ENCODE data around the gene TOM1L2.
A peak's percentile ranks its signal among the peaks of the same experiment; 100 is the strongest.
"Not testable (repeated sequence)": the region's sequence is repeated elsewhere in the genome, so short reads cannot be mapped to it uniquely, and the experiment has no call there.

The TOM1L2 gene

DNA sequence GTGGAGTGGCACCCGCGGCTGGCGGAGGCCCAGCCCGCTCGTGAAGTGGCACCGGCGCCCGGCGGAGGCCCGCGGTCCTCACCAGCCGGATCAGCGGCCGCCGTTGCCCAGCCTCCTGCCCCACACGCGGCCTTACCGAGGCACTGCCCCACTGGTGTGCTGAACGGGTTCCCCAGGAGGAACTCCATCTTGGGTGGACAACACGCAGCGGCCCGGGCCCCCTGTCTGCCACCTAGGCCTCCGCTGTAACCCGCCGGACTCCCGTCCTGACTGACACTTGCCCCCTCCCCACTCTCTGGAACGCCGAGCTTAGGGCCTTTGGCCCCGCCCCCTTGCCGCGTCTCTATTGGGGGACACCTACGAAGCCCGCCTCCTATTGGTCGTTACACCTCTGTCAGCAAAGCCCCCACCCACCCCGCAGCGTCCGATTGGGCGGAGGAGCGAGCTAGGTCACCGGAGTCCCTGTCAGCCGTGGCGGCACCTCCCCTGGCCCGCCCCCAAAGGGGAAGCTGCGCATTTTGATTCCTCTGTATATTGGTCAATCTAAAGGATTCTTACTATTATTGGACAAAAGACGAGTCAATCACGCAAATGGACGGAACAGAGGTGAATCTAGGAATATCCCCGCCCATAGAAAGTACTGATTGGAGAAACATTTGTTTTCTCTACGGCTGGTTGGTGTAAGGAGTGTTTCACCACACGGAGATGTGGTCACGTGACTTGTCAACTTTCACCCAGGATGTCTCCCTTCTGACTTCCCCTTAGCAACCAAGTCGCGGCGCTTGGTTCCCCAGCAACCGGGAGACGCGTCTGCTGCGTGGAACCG is at the start of gene TOM1L2, which contains the start of gene DRC3:
TSS of gene TOM1L2 (minus strand) at position 275 of the 826 bp plus-strand sequence. CDS start at position 188, 87 bp downstream.
TSS of gene DRC3 (plus strand) at position 737 of the 826 bp plus-strand sequence. CDS start 4,737 bp downstream, outside the sequence.
- peak; percentile 99 for DNase-seq

DNA sequence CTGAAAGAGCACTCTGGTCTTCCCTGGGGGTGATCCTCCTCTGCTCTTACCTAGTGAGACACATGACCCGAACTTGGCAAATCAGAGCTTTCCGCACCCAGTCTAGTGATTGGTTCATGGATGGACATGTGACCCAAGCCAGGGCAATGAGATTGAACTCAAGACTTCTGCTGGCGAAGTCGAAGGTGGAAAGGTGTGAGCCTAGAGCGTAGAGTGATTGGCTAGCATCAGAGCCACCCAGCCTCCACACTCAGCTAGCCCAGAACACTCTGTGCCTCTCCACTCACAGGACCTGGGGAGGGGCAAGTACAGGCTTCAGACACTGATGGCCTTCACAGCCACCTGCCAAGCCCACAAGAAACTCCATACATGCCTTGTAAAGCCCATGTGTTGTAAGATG is 49.2 kb upstream of the TOM1L2 start:
- DNase-seq = no peak

GRCh38 chr17:18020971-18021370 is 48.8 kb upstream of the TOM1L2 start:
- DNase-seq = no peak

GRCh38 chr17:18019838-18020154 is 47.6 kb upstream of the TOM1L2 start:
- DNase-seq = no peak

GRCh38 chr17:18018411-18018921 is 46.3 kb upstream of the TOM1L2 start:
- no peak for DNase-seq

DNA sequence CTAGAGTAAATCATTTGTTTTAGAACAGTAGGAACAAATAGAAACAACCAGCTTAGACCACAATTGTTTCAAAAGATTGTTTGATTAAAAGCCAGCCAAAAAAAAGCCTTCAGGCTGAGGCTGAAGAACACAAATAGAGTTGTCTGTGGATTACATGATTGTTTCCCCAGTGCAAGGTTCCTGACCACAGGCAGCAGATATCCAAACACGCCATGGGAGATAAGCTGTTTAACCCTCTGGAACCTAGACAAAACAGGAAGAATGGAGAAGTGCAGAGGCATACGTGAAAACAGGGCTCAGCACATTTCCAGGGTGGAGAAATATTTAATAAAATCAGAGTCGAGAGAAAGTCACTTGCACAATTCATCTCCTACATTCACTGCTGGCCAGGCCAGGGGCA is 45.8 kb upstream of the TOM1L2 start:
- peak; percentile 26 for DNase-seq

GRCh38 chr17:18016426-18016825 is 44.2 kb upstream of the TOM1L2 start:
- DNase-seq = no peak

GRCh38 chr17:18015593-18015992 is 43.4 kb upstream of the TOM1L2 start:
- no peak for DNase-seq

DNA sequence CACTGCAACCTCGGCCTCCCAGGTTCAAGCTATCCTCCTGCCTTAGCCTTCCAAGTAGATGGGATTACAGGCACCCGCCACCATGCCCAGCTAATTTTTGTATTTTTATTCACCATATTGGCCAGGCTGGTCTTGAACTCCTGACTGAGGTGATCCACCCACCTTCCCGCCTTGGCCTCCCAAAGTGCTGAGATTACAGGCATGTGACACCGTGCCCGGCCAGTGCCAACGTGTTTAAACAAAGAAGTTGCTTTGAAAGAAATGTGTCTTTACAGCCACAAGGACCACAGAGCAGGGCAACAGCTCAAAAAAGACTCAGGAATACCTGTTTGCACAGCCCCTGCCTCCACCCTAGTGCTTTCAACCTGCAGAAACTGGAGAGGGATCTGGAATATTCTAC is 41.8 kb upstream of the TOM1L2 start:
- DNase-seq = no peak

DNA sequence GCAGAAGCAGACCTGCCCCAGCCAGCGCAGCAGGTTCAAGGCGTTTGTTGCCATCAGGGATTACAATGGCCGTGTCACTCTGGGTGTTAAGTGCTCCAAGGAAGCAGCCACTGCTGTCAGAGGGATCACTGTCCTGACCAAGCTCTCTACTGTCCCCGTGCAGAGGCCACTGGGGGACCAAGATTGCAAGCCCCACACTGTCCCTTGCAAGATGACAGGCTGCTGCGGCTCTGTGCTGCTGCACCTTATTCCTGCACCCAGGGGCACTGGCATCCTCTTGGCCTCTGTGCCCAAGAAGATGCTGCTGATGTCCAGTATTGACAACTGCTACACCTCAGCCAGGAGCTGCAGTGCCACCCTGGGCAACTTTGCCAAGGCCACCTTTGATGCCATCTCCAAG is 39.1 kb upstream of the TOM1L2 start:
- no peak for DNase-seq

DNA sequence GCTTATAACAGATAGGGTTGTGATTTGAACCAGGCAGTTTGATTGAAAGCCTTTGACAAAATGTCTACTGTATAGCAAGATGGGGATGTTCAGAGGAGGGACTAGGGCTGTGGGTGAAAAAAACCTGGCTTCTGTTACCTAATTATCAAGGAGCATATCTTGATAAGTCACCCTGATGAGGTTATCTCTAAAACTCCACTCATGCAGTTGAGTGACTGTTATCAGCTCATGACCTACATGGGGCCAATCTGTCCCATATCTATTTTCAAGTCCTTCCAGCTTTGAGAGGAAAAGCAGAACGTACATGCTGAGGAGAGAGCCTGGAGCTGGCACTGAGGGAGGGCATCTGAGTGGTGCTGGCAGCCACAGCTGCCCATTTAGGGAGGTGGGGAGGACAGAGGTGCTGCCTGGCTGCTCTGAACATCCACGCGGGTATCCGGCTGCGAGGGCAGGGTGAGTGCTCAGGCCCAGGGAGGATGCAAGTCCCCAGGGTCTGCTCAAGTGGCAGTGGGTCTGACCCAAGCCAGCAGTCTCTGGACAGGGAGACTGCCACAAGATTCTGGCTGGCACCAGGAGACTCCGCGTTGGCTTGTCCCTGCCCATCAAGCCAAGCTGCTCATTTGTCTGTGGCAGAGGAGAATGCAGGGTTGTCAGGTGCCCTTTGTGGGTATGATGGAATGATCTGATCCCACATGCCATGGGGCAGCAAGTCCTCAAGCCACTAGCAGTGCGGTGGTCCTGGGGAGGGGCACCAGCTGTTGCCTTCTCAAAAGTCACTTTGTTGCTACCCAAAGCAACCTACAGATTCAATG is 37.6 kb upstream of the TOM1L2 start:
- DNase-seq = no peak

- DNase-seq = peak; percentile 83
Observed at GRCh38 chr17:18008496-18009268, 36.5 kb upstream of the TOM1L2 start.

DNA sequence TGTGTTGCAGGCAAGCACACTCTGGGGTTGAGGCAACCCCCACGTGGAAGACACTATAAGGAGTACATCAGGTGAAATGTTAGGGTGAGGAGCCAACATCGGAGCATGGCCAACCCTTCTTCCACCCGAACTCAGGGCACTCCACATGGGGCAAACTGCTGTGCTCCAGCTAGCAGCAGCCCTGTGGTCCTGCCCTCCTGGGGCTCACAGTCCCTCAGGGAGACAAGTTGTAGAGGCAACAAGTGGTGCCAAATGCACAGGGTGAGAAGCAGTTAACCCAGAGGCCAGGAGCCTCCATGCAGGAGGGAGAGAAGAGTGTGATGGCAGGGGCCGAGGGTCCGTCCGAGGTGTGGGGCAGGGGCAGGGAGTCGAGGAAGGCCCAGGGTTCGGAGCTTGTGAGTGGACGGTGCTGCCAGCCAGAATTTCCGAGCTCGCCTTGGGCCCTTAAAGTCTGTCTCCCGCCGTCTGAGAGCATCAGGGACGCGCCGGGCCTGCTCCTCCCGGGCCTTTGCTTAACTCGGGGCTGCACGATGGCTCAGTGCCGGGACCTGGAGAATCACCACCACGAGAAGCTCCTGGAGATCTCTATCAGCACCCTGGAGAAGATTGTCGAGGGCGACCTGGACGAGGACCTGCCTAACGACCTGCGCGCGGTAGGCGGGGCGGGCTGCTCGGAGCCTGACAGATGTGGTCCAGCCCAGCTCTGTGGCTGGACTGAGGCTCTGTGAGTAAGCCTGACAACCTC is 34.5 kb upstream of the TOM1L2 start:
- no peak for DNase-seq

DNA sequence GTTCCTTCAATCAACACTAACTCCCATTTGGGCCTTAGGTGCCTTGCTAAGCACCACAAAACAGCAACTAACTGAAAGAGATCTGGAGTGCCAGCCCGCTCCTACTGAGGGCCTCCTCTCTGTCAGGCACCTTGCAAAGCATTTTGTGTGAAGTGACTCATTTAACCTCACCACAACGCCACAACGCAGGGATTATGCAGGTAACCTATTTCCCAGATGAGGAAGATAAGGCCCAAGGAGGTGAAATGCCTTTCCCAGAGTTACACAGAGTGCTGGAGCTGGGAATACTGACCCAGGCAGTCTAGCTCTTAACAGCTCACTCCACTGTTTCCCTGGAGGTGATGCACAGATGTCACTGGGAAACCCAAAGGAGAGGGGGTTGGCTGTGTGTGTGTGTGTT is 33.3 kb upstream of the TOM1L2 start:
- no peak for DNase-seq

DNA sequence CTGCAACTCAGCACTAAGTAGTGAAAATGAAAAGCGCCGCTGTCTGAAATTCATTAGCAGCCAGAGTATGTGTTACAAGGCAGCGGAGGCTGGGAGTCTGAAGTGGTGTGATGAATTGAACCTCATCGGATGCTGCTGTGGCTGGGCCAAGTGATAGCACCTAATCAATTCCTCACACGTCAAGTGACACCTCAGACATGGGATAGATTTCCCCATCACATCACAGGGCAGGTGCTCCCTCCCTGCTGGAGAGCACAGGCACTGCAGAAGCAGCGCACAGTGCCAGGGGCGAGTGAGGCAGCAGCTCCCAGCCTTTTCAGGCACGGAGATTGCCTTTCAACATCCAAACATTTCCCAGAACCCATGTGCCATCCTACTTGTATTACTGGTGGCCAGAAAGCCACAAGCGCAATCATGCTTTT is 32.7 kb upstream of the TOM1L2 start:
- DNase-seq = no peak

- no peak for DNase-seq
Observed at GRCh38 chr17:18004345-18004744, 32.1 kb upstream of the TOM1L2 start.

GRCh38 chr17:18002171-18002570 is 30.0 kb upstream of the TOM1L2 start:
- DNase-seq = no peak

GRCh38 chr17:18000030-18000408 is 27.8 kb upstream of the TOM1L2 start:
- no peak for DNase-seq

DNA sequence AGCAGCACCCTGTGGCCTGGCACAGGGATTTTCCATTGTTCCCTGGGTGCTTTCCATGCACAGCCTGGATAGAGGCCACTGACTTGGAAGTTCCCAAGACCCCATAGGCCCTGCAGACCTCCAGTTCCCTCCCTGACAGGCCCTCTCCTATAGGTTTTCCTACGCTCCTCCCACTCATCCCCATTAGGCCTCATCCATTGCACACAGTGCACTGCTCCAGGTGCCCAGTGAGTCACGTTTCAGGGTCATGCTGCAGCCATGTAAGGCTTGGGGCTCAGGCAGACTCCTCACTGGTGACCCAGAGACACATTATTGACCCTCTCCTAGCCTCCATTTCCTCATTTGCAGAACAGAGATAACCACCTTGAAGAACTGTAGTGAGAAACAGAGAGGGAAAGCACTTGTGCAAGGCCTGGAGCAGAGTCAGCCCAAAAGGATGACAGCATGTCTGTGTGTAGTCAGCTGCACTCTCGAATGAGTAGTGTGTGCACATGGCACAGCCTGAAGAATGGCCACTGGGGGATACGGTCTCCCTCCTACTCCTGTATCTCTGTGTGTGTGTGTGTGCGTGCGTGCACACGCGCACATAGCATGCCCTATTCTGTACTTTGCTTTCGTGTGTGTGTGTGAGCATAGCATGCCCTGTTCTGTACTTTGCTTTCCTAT is 27.3 kb upstream of the TOM1L2 start:
- DNase-seq = no peak

DNA sequence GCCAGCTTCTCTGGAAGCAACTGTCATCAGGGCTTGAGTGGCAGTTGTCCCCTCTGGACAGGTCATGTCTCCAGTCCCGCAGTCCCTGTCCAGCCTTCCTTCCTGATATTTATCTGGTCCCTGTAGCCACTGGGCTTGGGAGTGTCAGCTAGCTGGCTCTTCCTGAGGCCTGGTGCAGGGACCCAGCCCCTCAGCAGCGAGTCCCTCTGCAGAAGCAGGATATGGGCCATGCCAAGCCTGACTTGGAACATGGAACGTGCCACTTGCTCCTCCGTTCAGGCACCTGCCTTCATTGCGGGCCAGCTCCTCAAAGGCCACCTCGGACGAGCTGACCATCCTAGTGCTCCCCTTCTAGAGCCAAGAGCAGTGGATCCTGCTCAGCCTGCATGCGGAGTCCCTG is 26.7 kb upstream of the TOM1L2 start:
- no peak for DNase-seq

- DNase-seq = not testable (repeated sequence)
Observed at GRCh38 chr17:17995887-17996286, 23.7 kb upstream of the TOM1L2 start.
